HG03045 (cell line): ENCODE measurements around the gene TGM6.

ENCODE experiments used
- ATAC-seq: cut with Tn5 transposase; IDR thresholded peaks from one replicate; pipeline ENCODE4 v1.9.1; 2021; ENCODE audit warnings: mild to moderate bottlenecking, moderate library complexity; ENCODE audit not compliant: unreplicated experiment

The TGM6 gene

DNA sequence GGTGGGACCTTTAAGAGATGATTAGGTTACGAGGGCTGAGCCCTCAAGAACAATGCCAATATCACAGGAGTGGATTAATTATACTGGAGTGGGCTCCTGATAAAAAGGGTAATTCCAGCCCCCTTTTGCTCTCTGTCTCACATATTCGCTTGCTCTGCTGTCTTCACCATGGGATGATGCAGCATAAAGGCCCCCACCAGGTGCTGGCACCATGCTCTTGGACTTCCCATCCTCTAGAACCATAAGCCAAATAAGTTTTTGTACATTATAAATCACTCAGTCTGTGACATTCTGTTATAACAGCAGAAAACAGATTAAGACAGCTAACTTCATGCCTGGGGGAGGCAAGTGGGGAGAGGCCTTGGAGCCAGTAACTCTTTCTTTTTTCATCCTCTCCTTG is 99.7 kb downstream of the TGM6 start:
- ATAC-seq, result no peak
